Gastroesophageal sphincter (tissue), 4 donors: ENCODE data around the gene DNAAF6. TPM values are rescaled to one million over a fixed set of nuclear protein-coding genes. Genes with fewer than 3 reads are reported as not detected.

Experiments
- ATAC-seq: fragments of 150-250 bp; one replicate; pipeline ENCODE4 v1.9.1; 2016; ENCODE audit warnings: mild to moderate bottlenecking, moderate library complexity
- H3K27ac ChIP-seq, 4 donors: fragments of 200-600 bp; sonication (generic) in 3 of 4; 1 replicate in 3 of 4; 2 replicates in 1 of 4; pipeline ENCODE4 v1.5.1; 2016 to 2019
- H3K27me3 ChIP-seq: fragments of 200-600 bp; sonication (generic); one replicate; pipeline ENCODE4 v1.5.1; 2019
- H3K36me3 ChIP-seq, 2 donors: fragments of 200-600 bp; sonication (generic); one replicate each; pipeline ENCODE4 v1.5.1; 2019; ENCODE audit warnings: control low read depth in 1 of 2
- H3K4me1 ChIP-seq, 3 donors: fragments of 200-600 bp; sonication (generic); 1 replicate in 2 of 3; 2 replicates in 1 of 3; pipeline ENCODE4 v1.5.1; 2016 to 2019; ENCODE audit warnings: control low read depth in 2 of 3
- H3K4me3 ChIP-seq, 2 donors: fragments of 200-600 bp; sonication (generic); one replicate each; pipeline ENCODE4 v1.5.1; 2019; ENCODE audit warnings: mild to moderate bottlenecking in 1 of 2, moderate library complexity in 1 of 2
- H3K9me3 ChIP-seq, 3 donors: fragments of 200-600 bp; sonication (generic); one replicate each; pipeline ENCODE4 v1.5.1; 2017 to 2019; ENCODE audit warnings: control low read depth in 2 of 3
- EP300 ChIP-seq: sonication (generic); formaldehyde crosslinking; IDR thresholded peaks from one replicate; pipeline ENCODE4 v1.6.1; 2017; ENCODE audit warnings: antibody characterized with exemption, mild to moderate bottlenecking
- POLR2A ChIP-seq, 2 donors: fragments of 450-650 bp; IDR thresholded peaks; one replicate each; pipeline ENCODE4 v1.6.1; 2017; ENCODE audit warnings: antibody characterized with exemption in 2 of 2, mild to moderate bottlenecking in 2 of 2, moderate library complexity in 1 of 2
- POLR2AphosphoS5 ChIP-seq: sonication (generic); formaldehyde crosslinking; IDR thresholded peaks from one replicate; pipeline ENCODE4 v1.6.1; 2017; ENCODE audit warnings: antibody characterized with exemption
- WGBS, 2 donors: methylation state at CpG; one replicate each; pipeline ENCODE4 v1.1.5; 2018; ENCODE audit warnings: low coverage in 1 of 2; 5-methylcytosine and 5-hydroxymethylcytosine counted together
- total RNA-seq, 4 donors: library from RNA; depleted of rRNA; stranded (reverse); fragments of >200 nt; gene quantifications; one replicate each; pipeline ENCODE4 v1.1.0, GENCODE V29; 2016
- TF ChIP-seq, protein P1 (sequence below), 4 experiments: fragments of 200-600 bp in 2 of 4; fragments of 450-650 bp in 2 of 4; sonication (generic) in 1 of 4; IDR thresholded peaks; one replicate each; pipeline ENCODE4 v1.5.1; 2017 to 2019; ENCODE audit warnings: antibody characterized with exemption in 4 of 4, mild to moderate bottlenecking in 2 of 4, moderate library complexity in 2 of 4

Gene DNAAF6
- total RNA-seq, 4 donors from 2014 or later: 0.19 TPM; not detected in 3

DNA sequence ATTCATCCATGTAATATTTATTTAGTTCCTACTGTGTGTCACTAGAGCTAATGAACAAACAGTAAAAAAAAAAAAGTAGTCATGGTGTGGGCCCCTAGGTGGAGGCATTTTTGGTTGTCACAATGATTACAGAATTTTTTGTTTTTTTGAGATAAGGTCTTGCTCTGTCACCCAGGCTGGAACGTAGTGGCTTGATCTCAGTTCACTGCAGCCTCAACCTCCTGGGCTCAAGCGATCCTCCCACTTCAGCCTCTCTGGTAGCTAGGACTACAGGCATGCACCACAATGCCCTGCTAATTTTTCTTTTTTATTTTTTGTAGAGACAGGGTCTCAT is 22.0 kb downstream of the DNAAF6 start:
- TF ChIP-seq POLR2AphosphoS5 (no peak), EP300 (no peak), POLR2A (IDR thresholded peaks at IDR 0.05) (no peak)
- TF ChIP-seq, protein P1, sequence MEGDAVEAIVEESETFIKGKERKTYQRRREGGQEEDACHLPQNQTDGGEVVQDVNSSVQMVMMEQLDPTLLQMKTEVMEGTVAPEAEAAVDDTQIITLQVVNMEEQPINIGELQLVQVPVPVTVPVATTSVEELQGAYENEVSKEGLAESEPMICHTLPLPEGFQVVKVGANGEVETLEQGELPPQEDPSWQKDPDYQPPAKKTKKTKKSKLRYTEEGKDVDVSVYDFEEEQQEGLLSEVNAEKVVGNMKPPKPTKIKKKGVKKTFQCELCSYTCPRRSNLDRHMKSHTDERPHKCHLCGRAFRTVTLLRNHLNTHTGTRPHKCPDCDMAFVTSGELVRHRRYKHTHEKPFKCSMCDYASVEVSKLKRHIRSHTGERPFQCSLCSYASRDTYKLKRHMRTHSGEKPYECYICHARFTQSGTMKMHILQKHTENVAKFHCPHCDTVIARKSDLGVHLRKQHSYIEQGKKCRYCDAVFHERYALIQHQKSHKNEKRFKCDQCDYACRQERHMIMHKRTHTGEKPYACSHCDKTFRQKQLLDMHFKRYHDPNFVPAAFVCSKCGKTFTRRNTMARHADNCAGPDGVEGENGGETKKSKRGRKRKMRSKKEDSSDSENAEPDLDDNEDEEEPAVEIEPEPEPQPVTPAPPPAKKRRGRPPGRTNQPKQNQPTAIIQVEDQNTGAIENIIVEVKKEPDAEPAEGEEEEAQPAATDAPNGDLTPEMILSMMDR (IDR thresholded peaks at IDR 0.05): no peak
- Histone ChIP-seq H3K36me3 (no peaks in the 10 kb centered on the region), H3K9me3 (no peaks in the 10 kb centered on the region), H3K27ac (no peak overlapping the region), H3K4me3 (no peak overlapping the region), H3K27me3 (no peaks in the 10 kb centered on the region), H3K4me1 (no peaks in the 10 kb centered on the region)
- ATAC-seq: no peak
- 69 to 79% methylated on average over 2 of the region's 2 CpGs for WGBS, 2 donors

DNA sequence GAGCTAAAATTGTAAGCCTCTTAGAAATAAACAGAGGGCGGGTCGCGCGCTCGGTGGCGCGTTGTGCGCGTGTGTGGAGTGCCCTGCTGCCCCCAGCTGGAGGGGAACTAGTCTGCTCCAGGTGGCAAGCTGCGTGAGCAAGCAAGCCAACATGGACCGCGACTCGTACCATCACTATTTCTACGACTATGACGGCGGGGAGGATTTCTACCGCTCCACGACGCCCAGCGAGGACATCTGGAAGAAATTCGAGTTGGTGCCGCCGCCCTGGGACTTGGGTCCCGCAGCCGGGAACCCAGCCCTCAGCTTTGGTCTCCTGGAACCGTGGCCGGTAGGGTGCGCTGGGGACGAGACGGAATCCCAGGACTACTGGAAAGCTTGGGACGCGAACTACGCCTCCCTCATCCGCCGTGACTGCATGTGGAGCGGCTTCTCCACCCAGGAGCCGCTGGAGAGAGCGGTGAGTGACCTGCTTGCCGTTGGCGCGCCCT is 66.1 kb downstream of the DNAAF6 start:
- no peak overlapping the region for H3K27ac ChIP-seq
- H3K4me3 ChIP-seq: no peak overlapping the region
- H3K4me1 ChIP-seq: no peaks in the 10 kb centered on the region
- H3K9me3 ChIP-seq: no peaks in the 10 kb centered on the region
- peaks cover 8% of the 10 kb centered on the region for H3K27me3 ChIP-seq
- 33% methylated on average over 3 of the region's 41 CpGs; no CpG with 5 or more reads in 1 of the 2 donors for WGBS, 2 donors
- no peak for TF ChIP-seq POLR2AphosphoS5
- TF ChIP-seq, protein P1 (IDR thresholded peaks at IDR 0.05): no peak
- TF ChIP-seq EP300: no peak
- TF ChIP-seq POLR2A (IDR thresholded peaks at IDR 0.05): no peak
- no peaks in the 10 kb centered on the region for H3K36me3 ChIP-seq
- no peak for ATAC-seq

DNA sequence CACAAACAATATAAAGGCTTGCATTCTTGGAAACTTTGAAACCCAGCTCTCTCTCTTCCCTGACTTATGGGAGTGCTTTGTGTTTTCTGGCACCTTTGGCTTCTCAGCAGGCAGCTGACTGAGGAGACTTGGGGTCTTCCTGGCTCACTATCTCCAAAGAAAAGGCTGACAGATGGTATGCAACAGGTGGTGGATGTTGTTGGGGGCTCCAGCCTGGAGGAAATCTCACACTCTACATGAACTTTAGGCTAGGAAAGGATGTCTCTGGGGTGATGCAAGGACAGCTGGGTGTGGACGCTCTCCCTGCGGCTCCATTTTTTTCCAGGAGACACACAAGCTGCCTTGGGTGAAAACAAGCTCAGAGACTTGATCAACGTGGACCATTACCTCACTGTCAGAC is 67.4 kb downstream of the DNAAF6 start:
- Histone ChIP-seq H3K27ac (no peak overlapping the region), H3K27me3 (peaks cover 8% of the 10 kb centered on the region), H3K9me3 (no peaks in the 10 kb centered on the region), H3K4me1 (no peaks in the 10 kb centered on the region), H3K4me3 (no peak overlapping the region), H3K36me3 (no peaks in the 10 kb centered on the region)
- TF ChIP-seq EP300 (no peak), POLR2A (IDR thresholded peaks at IDR 0.05) (no peak), POLR2AphosphoS5 (no peak)
- TF ChIP-seq, protein P1 (IDR thresholded peaks at IDR 0.05): no peak
- no peak for ATAC-seq
- no CpG with 5 or more reads among the region's 3 CpGs for WGBS, 2 donors

DNA sequence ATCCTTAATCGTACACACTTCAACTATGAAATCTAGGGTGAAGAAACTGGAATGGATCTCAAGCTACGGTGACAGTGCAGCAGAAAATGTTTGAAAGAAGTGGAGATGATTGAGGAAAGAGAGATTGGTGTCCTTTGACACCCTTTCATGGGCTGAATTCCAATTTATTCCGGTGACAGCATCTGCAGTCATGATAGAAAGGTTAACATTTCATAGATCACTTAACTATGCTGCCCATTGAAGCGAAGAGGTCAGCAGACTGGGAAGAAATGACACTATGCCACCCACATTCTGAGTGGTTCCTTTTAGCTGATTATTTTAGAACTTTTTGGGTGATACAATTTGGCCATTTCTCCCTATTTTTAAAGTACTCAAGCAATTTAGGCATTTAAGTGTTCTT is 82.3 kb downstream of the DNAAF6 start:
- no peaks in the 10 kb centered on the region for H3K9me3 ChIP-seq
- H3K27ac ChIP-seq: no peak overlapping the region
- no peaks in the 10 kb centered on the region for H3K4me1 ChIP-seq
- H3K4me3 ChIP-seq: no peak overlapping the region
- H3K36me3 ChIP-seq: no peaks in the 10 kb centered on the region
- no peak for ATAC-seq
- 49 to 58% methylated on average over 3 to 4 of the region's 4 CpGs for WGBS, 2 donors
- H3K27me3 ChIP-seq: no peaks in the 10 kb centered on the region
- TF ChIP-seq, protein P1 (IDR thresholded peaks at IDR 0.05): no peak
- no peak for TF ChIP-seq POLR2AphosphoS5
- TF ChIP-seq EP300: no peak
- no peak for TF ChIP-seq POLR2A (IDR thresholded peaks at IDR 0.05)

DNA sequence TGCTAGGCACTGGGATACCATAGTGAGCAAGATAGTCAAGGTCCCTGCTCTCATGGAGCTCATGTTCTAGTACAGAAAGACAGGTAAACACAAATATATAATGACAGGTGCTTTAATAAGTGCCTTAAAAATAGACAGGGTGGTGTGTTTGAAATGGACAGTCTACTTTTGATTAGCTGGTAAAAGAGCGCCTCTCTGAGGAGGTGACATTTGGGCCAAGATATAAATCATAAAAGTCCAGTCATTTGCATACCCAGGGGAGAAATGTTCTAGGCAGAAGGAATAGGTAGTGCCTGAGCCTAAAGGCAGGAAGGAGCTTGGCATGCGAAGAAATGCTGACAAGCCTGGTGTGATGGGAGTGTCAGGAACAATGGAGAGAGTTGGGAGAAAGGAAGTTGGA is 83.6 kb downstream of the DNAAF6 start:
- Histone ChIP-seq H3K4me3 (no peak overlapping the region), H3K27me3 (no peaks in the 10 kb centered on the region), H3K9me3 (no peaks in the 10 kb centered on the region), H3K27ac (no peak overlapping the region), H3K36me3 (no peaks in the 10 kb centered on the region), H3K4me1 (no peaks in the 10 kb centered on the region)
- TF ChIP-seq POLR2A (IDR thresholded peaks at IDR 0.05): no peak
- TF ChIP-seq, protein P1 (IDR thresholded peaks at IDR 0.05): no peak
- WGBS, 2 donors: 46 to 67% methylated on average over 2 of the region's 2 CpGs
- ATAC-seq: no peak
